HL-60 (cell line): ENCODE results near the gene LY6G6F.

Experiments used
- POLR2AphosphoS5 ChIP-seq: IDR thresholded peaks from 2 replicates; pipeline ENCODE4 v1.6.1; 2012; ENCODE audit warnings: low read depth
- TF ChIP-seq, protein P1 (sequence below): IDR thresholded peaks from one replicate; pipeline ENCODE4 v1.5.1; 2011; ENCODE audit warnings: low read length, control low read depth, inconsistent platforms; ENCODE audit not compliant: insufficient read depth
- TF ChIP-seq, protein P2 (sequence below): IDR thresholded peaks from 2 replicates; pipeline ENCODE4 v1.6.1; 2012; ENCODE audit warnings: low read depth; ENCODE audit not compliant: insufficient replicate concordance

DNA sequence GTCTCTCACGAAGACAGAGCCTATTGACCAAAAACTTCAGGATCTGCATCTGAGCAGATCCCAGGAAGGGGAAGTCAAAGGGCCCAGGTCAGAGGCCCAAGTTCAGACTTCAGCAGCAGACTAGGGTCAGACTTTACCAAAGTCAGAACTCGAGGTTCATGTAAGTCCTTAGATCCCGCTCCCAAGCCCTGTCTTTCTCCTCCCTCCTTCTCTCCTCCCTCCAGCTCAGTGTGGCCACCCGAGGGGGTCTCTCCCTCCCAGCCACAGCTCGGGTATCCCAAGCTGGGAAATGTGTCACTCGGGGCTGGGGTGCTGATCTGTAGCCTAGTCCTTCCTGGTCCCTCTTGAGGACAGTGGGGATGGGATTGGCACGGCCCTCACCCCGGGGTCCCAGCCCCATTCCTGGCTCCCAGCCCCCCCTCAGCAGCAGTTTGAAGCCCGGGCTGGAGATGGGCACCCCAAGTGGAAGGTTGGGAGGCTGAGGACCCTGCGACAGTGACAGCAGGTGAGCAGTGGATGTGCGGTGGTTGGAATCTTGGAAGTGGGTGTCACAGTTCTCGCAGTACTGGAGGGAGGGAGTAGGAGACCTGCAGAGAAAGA lies 44.4 kb upstream of the LY6G6F start:
- no peak for TF ChIP-seq POLR2AphosphoS5
- TF ChIP-seq, protein P1, sequence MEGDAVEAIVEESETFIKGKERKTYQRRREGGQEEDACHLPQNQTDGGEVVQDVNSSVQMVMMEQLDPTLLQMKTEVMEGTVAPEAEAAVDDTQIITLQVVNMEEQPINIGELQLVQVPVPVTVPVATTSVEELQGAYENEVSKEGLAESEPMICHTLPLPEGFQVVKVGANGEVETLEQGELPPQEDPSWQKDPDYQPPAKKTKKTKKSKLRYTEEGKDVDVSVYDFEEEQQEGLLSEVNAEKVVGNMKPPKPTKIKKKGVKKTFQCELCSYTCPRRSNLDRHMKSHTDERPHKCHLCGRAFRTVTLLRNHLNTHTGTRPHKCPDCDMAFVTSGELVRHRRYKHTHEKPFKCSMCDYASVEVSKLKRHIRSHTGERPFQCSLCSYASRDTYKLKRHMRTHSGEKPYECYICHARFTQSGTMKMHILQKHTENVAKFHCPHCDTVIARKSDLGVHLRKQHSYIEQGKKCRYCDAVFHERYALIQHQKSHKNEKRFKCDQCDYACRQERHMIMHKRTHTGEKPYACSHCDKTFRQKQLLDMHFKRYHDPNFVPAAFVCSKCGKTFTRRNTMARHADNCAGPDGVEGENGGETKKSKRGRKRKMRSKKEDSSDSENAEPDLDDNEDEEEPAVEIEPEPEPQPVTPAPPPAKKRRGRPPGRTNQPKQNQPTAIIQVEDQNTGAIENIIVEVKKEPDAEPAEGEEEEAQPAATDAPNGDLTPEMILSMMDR = no peak
- TF ChIP-seq, protein P2, sequence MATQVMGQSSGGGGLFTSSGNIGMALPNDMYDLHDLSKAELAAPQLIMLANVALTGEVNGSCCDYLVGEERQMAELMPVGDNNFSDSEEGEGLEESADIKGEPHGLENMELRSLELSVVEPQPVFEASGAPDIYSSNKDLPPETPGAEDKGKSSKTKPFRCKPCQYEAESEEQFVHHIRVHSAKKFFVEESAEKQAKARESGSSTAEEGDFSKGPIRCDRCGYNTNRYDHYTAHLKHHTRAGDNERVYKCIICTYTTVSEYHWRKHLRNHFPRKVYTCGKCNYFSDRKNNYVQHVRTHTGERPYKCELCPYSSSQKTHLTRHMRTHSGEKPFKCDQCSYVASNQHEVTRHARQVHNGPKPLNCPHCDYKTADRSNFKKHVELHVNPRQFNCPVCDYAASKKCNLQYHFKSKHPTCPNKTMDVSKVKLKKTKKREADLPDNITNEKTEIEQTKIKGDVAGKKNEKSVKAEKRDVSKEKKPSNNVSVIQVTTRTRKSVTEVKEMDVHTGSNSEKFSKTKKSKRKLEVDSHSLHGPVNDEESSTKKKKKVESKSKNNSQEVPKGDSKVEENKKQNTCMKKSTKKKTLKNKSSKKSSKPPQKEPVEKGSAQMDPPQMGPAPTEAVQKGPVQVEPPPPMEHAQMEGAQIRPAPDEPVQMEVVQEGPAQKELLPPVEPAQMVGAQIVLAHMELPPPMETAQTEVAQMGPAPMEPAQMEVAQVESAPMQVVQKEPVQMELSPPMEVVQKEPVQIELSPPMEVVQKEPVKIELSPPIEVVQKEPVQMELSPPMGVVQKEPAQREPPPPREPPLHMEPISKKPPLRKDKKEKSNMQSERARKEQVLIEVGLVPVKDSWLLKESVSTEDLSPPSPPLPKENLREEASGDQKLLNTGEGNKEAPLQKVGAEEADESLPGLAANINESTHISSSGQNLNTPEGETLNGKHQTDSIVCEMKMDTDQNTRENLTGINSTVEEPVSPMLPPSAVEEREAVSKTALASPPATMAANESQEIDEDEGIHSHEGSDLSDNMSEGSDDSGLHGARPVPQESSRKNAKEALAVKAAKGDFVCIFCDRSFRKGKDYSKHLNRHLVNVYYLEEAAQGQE = no peak
